H1 (cell line): ENCODE results near the gene INHA. TPM values are rescaled to one million over a fixed set of nuclear protein-coding genes. Genes with fewer than 3 reads are reported as not detected.

ENCODE experiments used
- CTCF ChIA-PET: fragments of 300-600 bp; sonication (Branson Sonifier 250); formaldehyde crosslinking; loops from one replicate; lab custom pipeline; 2021; ENCODE audit not compliant: partially characterized antibody; lab: Charles Lee
- POLR2A ChIA-PET: fragments of 300-600 bp; sonication (Branson Sonifier 250); formaldehyde crosslinking; loops from one replicate; lab custom pipeline; 2021; ENCODE audit warnings: inconsistent platforms; ENCODE audit not compliant: partially characterized antibody; lab: Charles Lee
- DNase-seq, 2 experiments: peaks; one replicate each; pipeline versions ENCODE4 v3.0.0 to v3.0.0-alpha.2; 2010 to 2022; ENCODE audit warnings: low spot score in 2 of 2, low read depth in 1 of 2, mixed read lengths in 1 of 2
- FAIRE-seq: peaks from 2 replicates; lab custom pipeline; 2011; peaks lifted over from hg19 to GRCh38; lab: Jason Lieb, UNC
- H2AFZ ChIP-seq: 2 replicates; pipeline ENCODE4 v1.8.1; 2012; ENCODE audit warnings: low read length, inconsistent platforms
- H2AK5ac ChIP-seq: 2 replicates; pipeline ENCODE4 v1.6.1; 2013; ENCODE audit warnings: low read depth, low read length
- H2BK120ac ChIP-seq: replicated peaks from 2 replicates; pipeline ENCODE3; 2013; ENCODE audit warnings: low read depth, low read length, inconsistent platforms
- H2BK12ac ChIP-seq: 2 replicates; pipeline ENCODE4 v1.6.1; 2013; ENCODE audit warnings: low read depth, low read length
- H2BK15ac ChIP-seq: 2 replicates; pipeline ENCODE4 v1.6.1; 2013; ENCODE audit warnings: low read length
- H2BK20ac ChIP-seq: 2 replicates; pipeline ENCODE4 v1.6.1; 2013; ENCODE audit warnings: low read length
- H2BK5ac ChIP-seq: 2 replicates; pipeline ENCODE4 v1.6.1; 2013; ENCODE audit warnings: low read depth, low read length
- H3K14ac ChIP-seq: 2 replicates; pipeline ENCODE4 v1.6.1; 2013; ENCODE audit warnings: inconsistent platforms; ENCODE audit not compliant: insufficient read length
- H3K18ac ChIP-seq: 2 replicates; pipeline ENCODE4 v1.6.1; 2013; ENCODE audit warnings: low read length; ENCODE audit errors: extremely low read depth
- H3K23ac ChIP-seq: 2 replicates; pipeline ENCODE4 v1.6.1; 2013; ENCODE audit warnings: inconsistent platforms; ENCODE audit not compliant: insufficient read length
- H3K23me2 ChIP-seq: 2 replicates; pipeline ENCODE4 v1.6.1; 2013; ENCODE audit warnings: low read depth, low read length
- H3K27ac ChIP-seq: 2 replicates; pipeline ENCODE4 v1.6.1; 2011; ENCODE audit warnings: low read depth, low read length, inconsistent platforms
- H3K27me3 ChIP-seq, 4 experiments: replicated peaks in 1 of 4; 1 replicate in 1 of 4; 2 replicates in 3 of 4; pipeline versions ENCODE4 v1.6.1 to v1.8.1; 2011 to 2013; ENCODE audit warnings: low read length in 3 of 4, mild to moderate bottlenecking in 3 of 4, inconsistent platforms in 2 of 4, mixed read lengths in 2 of 4, moderate library complexity in 1 of 4; ENCODE audit not compliant: control insufficient read depth in 3 of 4, insufficient read depth in 3 of 4; ENCODE audit errors: extremely low read depth in 1 of 4
- H3K36me3 ChIP-seq, 4 experiments: 2 replicates each; pipeline versions ENCODE4 v1.6.1 to v1.8.1; 2011 to 2013; ENCODE audit warnings: mild to moderate bottlenecking in 4 of 4, low read length in 3 of 4, moderate library complexity in 2 of 4, control low read depth in 1 of 4, inconsistent platforms in 1 of 4; ENCODE audit not compliant: insufficient read depth in 4 of 4, control insufficient read depth in 2 of 4
- H3K4ac ChIP-seq: replicated peaks from 2 replicates; pipeline ENCODE3; 2013; ENCODE audit warnings: low read length, low read depth, mixed read lengths, inconsistent platforms; ENCODE audit not compliant: insufficient read length
- H3K4me1 ChIP-seq, 4 experiments: replicated peaks in 1 of 4; 1 replicate in 1 of 4; 2 replicates in 3 of 4; pipeline versions ENCODE4 v1.6.1 to v1.8.1; 2011 to 2013; ENCODE audit warnings: low read length in 3 of 4, inconsistent platforms in 2 of 4, mixed read lengths in 1 of 4; ENCODE audit not compliant: insufficient read depth in 4 of 4, control insufficient read depth in 3 of 4
- H3K4me2 ChIP-seq, 2 experiments: 2 replicates each; pipeline versions ENCODE4 v1.6.1 to v1.8.1; 2011 to 2013; ENCODE audit warnings: low read depth in 2 of 2, low read length in 2 of 2, control low read depth in 1 of 2, inconsistent platforms in 1 of 2, mild to moderate bottlenecking in 1 of 2; ENCODE audit not compliant: insufficient read depth in 1 of 2
- H3K4me3 ChIP-seq, 4 experiments: fragments of 200-600, 300-600 bp in 1 of 4; sonication (generic), shearing (Covaris generic), sonication (Bioruptor Twin) in 1 of 4; 2 replicates each; pipeline versions ENCODE4 v1.5.1 to v1.8.1; 2011 to 2016; ENCODE audit warnings: low read length in 4 of 4, low read depth in 3 of 4, control low read depth in 2 of 4, inconsistent platforms in 2 of 4, mild to moderate bottlenecking in 2 of 4, mixed read lengths in 1 of 4, moderate library complexity in 1 of 4; ENCODE audit not compliant: insufficient read depth in 2 of 4; ENCODE audit errors: extremely low read depth in 1 of 4
- H3K56ac ChIP-seq: replicated peaks from 2 replicates; pipeline ENCODE3; 2013; ENCODE audit warnings: low read depth, mild to moderate bottlenecking, mixed read lengths, low read length, inconsistent platforms; ENCODE audit not compliant: insufficient read length
- H3K79me1 ChIP-seq: 2 replicates; pipeline ENCODE4 v1.6.1; 2013; ENCODE audit warnings: low read depth, low read length, control low read depth
- H3K79me2 ChIP-seq, 2 experiments: 2 replicates each; pipeline versions ENCODE4 v1.6.1 to v1.8.1; 2012 to 2013; ENCODE audit warnings: low read length in 2 of 2, mild to moderate bottlenecking in 2 of 2, inconsistent platforms in 1 of 2; ENCODE audit not compliant: insufficient read depth in 2 of 2, control insufficient read depth in 1 of 2
- H3K9ac ChIP-seq, 4 experiments: replicated peaks in 1 of 4; 1 replicate in 1 of 4; 2 replicates in 3 of 4; pipeline versions ENCODE4 v1.6.1 to v1.8.1; 2011 to 2013; ENCODE audit warnings: low read depth in 3 of 4, low read length in 3 of 4, control low read depth in 2 of 4, mild to moderate bottlenecking in 2 of 4, moderate library complexity in 2 of 4, inconsistent platforms in 1 of 4; ENCODE audit errors: extremely low read depth in 1 of 4
- H3K9me3 ChIP-seq, 2 experiments: 2 replicates each; pipeline versions ENCODE4 v1.6.1 to v1.8.1; 2012 to 2013; ENCODE audit warnings: mild to moderate bottlenecking in 2 of 2, moderate library complexity in 2 of 2, control low read depth in 1 of 2, inconsistent platforms in 1 of 2, low read depth in 1 of 2, low read length in 1 of 2, mixed read lengths in 1 of 2; ENCODE audit not compliant: insufficient read depth in 2 of 2
- H4K20me1 ChIP-seq, 2 experiments: replicated peaks in 1 of 2; 2 replicates each; pipeline versions ENCODE3 to v1.8.1; 2011 to 2013; ENCODE audit warnings: inconsistent platforms in 2 of 2, low read length in 2 of 2, mild to moderate bottlenecking in 1 of 2; ENCODE audit not compliant: insufficient read depth in 2 of 2, control insufficient read depth in 1 of 2
- H4K5ac ChIP-seq: 2 replicates; pipeline ENCODE4 v1.6.1; 2013; ENCODE audit warnings: low read length, low read depth, mixed read lengths, inconsistent platforms; ENCODE audit not compliant: insufficient read length
- H4K8ac ChIP-seq: 2 replicates; pipeline ENCODE4 v1.8.0; 2013; ENCODE audit warnings: mild to moderate bottlenecking, moderate library complexity, low read length, inconsistent platforms; ENCODE audit not compliant: insufficient read depth; ENCODE audit errors: extremely low read depth
- H4K91ac ChIP-seq: replicated peaks from 2 replicates; pipeline ENCODE3; 2013; ENCODE audit warnings: low read length, mixed read lengths, inconsistent platforms; ENCODE audit not compliant: insufficient read length
- NANOG ChIP-seq: IDR thresholded peaks from 2 replicates; pipeline ENCODE4 v1.6.1; 2011; ENCODE audit warnings: low read length, low read depth, mild to moderate bottlenecking, inconsistent platforms; ENCODE audit not compliant: insufficient read depth, poor library complexity, severe bottlenecking
- SIX5 ChIP-seq: IDR thresholded peaks from 2 replicates; pipeline ENCODE4 v1.6.1; 2011; ENCODE audit warnings: mild to moderate bottlenecking, low read depth, low read length
- SP4 ChIP-seq: IDR thresholded peaks from 2 replicates; pipeline ENCODE4 v1.6.1; 2012; ENCODE audit warnings: low read length, inconsistent platforms
- ZNF274 ChIP-seq: IDR thresholded peaks from 2 replicates; pipeline ENCODE4 v1.7.0; 2012; ENCODE audit warnings: low read length, borderline replicate concordance; ENCODE audit errors: extremely low read depth
- WGBS, 2 experiments: shearing (Covaris generic) in 1 of 2; methylation state at CpG; one replicate each; pipeline versions ENCODE4 v1.1.6 to v1.1.7; 2013 to 2015; ENCODE audit warnings: low lambda C conversion rate in 2 of 2, mixed read lengths in 2 of 2, inconsistent platforms in 1 of 2, low coverage in 1 of 2, missing lambda C conversion rate in 1 of 2; ENCODE audit not compliant: insufficient replicate concordance in 2 of 2, insufficient coverage in 1 of 2, insufficient read length in 1 of 2; ENCODE audit errors: extremely low coverage in 1 of 2, missing lambda C conversion rate in 1 of 2; 5-methylcytosine and 5-hydroxymethylcytosine counted together
- polyA plus RNA-seq, 7 experiments: library from polyadenylated mRNA; depleted of rRNA in 3 of 7; stranded (reverse) in 5 of 7; unstranded in 2 of 7; fragments of >200 nt in 5 of 7; fragments of 200-250 nt in 2 of 7; gene quantifications; 1 replicate in 5 of 7; 2 replicates in 1 of 7; 4 replicates in 1 of 7; pipeline versions ENCODE4 v1.2.1 to v1.2.3, GENCODE V29; 2011 to 2013; ENCODE audit warnings: missing spikeins in 2 of 7, mixed read lengths in 2 of 7
- total RNA-seq: library from RNA; stranded (reverse); fragmentation: NEBNext Ultra II Directional; extraction: Animal tissue kit (Norgen Biotek cat#: 25700); gene quantifications from 2 replicates; pipeline ENCODE4 v1.2.1, GENCODE V29; 2021

Gene INHA
- total and polyA plus RNA-seq, 2 of the 8 experiments (the other 6 are each of a cell fraction or from before 2014, with no cell fraction given), result 0.65 to 2.7 TPM

DNA sequence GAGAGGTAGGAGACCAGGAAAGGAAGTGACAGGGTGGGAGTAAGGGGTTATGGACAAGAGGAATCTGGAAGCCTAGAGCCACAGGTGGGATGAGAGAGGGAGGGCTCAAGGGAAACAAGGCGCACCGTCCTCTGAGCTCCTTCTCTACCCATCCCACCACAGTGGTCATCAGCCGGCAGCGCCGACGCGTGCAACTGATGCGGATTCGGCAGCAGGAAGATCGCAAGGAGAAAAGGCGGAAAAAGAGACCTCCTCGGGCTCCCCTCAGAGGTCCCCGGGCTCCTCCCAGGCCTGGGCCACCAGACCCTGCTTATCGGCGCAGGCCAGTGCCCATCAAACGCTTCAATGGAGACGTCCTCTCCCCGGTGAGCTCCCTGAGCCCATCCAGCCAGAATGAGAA is 23.1 kb upstream of the INHA start:
- ChIA-PET CTCF (interaction anchor here (0.5 to 6.4 kb wide), 13 partner anchors 8 to 204 kb away, joined by 3 to 66 read pairs (median 4); partner anchors contain the start of genes INHA and OBSL1), POLR2A (interaction anchor here (0.6 to 3.6 kb wide), 4 partner anchors 10 to 24 kb away, joined by 3 to 21 read pairs (median 3); no protein-coding TSS in a partner anchor)
- H2BK15ac ChIP-seq, result no peak overlapping the region
- H2AFZ ChIP-seq, result no peak overlapping the region
- H4K5ac ChIP-seq, result no peak overlapping the region
- no peak overlapping the region for H3K23ac ChIP-seq
- peaks cover 3 to 18% of the 10 kb centered on the region in 2 experiments for H4K20me1 ChIP-seq
- peaks cover 2% of the 10 kb centered on the region; the same call in 1 of the 2 replicates for H3K79me1 ChIP-seq
- no peak overlapping the region for H4K91ac ChIP-seq
- H3K56ac ChIP-seq, result no peak overlapping the region
- peaks cover 0 to 18% (median 10%) of the 10 kb centered on the region in 4 experiments; a peak in 6 of 7 replicates for H3K4me1 ChIP-seq
- H3K27ac ChIP-seq, result no peak overlapping the region
- no peak overlapping the region for H3K4me2 ChIP-seq
- H4K8ac ChIP-seq, result no peak overlapping the region
- FAIRE-seq, result no peak
- H3K79me2 ChIP-seq, result no peaks in the 10 kb centered on the region
- H3K14ac ChIP-seq, result no peak overlapping the region
- no peak overlapping the region for H3K9ac ChIP-seq
- no peak overlapping the region for H2BK5ac ChIP-seq
- TF ChIP-seq SIX5 (no peak), NANOG (no peak), ZNF274 (no peak), SP4 (no peak)
- TF ChIP-seq, all 59 proteins: peak for 0
- Histone ChIP-seq H3K4me3 (no peak overlapping the region), H3K27me3 (peaks cover 0 to 18% (median 12%) of the 10 kb centered on the region in 4 experiments; a peak in 6 of 7 replicates), H3K36me3 (no peaks in the 10 kb centered on the region; a peak in 1 of 8 replicates), H2BK120ac (no peak overlapping the region), H3K9me3 (no peaks in the 10 kb centered on the region), H3K23me2 (peaks cover 24% of the 10 kb centered on the region; the same call in 1 of the 2 replicates), H2BK20ac (no peak overlapping the region), H2AK5ac (no peak overlapping the region), H2BK12ac (no peak overlapping the region), H3K18ac (no peak overlapping the region), H3K4ac (no peak overlapping the region)
- DNase-seq, result no peak
- 94% methylated on average over 18 of the region's 18 CpGs; no CpG with 5 or more reads in 1 of the 2 experiments for WGBS, 2 experiments
